GM19025 (cell line): ENCODE data around the gene RASGRF2.

Source experiments
- ATAC-seq: cut with Tn5 transposase; IDR thresholded peaks from one replicate; pipeline ENCODE4 v1.9.1; 2021; ENCODE audit warnings: mild to moderate bottlenecking, low read depth, moderate library complexity; ENCODE audit not compliant: unreplicated experiment

RASGRF2 gene

DNA sequence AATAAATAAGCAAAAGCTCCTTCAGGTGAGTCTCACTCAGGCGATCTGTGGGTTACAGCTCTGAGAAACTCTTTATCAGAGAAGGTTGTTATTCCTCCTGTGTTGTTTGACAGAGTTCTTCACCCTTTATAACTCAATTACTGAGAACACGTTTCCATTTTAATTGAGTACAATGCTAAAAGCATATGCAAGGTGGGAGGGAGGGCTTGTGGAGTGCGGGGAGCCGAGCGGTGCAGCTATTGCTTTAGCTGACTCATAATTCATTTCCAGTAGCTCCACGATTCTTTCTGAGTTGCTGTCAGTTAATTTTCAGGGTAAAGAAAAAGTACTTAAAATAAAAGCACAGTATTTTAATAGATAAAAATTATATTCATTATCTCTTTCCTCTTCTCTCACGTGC lies 168.3 kb downstream of the RASGRF2 start:
- no peak for ATAC-seq

GRCh38 chr5:81132381-81132780 lies 172.2 kb downstream of the RASGRF2 start:
- ATAC-seq: no peak

GRCh38 chr5:81134066-81134465 lies 173.9 kb downstream of the RASGRF2 start:
- no peak for ATAC-seq

GRCh38 chr5:81134566-81134965 lies 174.4 kb downstream of the RASGRF2 start:
- ATAC-seq: no peak

DNA sequence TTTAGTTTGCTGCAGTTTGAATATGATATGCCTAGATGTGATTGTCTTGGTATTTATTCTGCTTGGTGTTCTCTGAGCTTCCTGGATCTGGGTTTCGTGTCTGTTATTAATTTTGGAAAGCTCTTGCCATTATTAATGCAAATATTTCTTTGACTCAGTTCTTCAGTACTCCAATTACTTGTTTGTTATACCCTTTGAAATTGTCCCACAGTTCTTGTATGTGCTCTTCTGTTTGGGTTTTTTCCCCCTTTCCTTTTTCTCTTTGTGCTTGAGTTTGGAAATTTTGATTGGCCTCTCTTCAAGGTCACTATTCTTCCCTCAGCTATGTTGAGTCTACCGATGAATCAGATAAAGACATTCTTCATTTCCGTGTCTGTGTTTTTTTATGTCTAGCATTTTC lies 176.4 kb downstream of the RASGRF2 start:
- no peak for ATAC-seq

- ATAC-seq: no peak
These were observed 177.7 kb downstream of the RASGRF2 start for GRCh38 chr5:81137833-81138232.

DNA sequence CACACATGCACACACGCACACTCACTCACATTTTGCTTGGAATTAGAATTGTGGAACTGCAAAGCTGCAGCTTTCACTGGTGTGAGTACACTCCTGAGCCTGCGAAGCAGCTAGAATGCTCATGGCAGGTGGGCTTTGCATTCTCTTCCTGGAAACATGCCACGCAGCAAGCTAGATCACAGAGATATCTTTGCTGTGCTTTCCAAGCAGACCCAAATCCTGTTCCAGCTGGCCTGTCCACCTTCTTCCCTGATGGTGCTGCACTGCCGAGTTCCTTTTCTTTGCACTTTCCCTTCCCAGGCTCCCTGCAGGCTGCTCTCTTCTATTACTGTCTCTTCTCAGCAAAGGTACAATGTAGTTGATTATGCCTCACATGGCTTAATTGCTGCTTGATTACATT lies 180.3 kb downstream of the RASGRF2 start:
- ATAC-seq: no peak

DNA sequence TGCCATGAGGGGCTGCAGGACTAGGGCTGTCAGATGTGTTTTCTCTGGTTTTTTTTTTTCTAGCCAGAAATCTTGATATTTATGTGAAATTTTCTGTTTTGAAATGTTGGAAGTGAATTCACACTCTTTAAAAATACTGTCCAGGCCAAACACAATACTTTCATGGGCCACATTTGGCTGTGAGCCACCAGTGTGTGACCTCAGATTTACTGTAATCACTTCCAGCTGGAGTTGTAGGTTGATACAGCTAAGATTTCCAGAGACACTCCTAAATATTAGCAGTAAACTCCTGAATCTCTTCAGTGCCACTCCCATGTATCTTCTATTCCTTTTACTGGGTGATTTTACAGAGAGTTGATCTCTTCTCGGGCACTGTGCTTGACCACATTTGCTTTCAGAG lies 180.8 kb downstream of the RASGRF2 start:
- no peak for ATAC-seq

- no peak for ATAC-seq
These were observed 181.9 kb downstream of the RASGRF2 start for GRCh38 chr5:81142108-81142507.

GRCh38 chr5:81145329-81145935 lies 185.3 kb downstream of the RASGRF2 start:
- no peak for ATAC-seq

DNA sequence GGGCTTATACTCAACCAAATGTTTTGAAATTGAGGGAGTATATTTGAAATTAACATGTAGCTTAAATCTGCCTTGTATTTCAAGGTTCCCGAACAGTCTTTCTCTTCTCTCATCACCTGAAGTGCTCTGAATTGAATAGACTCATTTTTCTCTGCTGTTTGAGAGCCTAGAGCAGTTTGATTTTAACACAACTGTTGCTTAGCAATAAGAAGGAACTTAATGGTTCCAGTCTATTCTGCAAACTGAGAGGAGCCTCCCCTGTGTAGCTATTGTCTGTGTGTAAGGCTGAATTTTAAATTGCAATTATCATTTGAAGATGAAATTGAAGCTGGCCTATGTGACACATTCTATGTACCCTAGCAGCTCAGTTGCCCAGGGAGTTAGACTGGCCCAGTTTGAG lies 185.9 kb downstream of the RASGRF2 start:
- ATAC-seq: no peak

- ATAC-seq: no peak
These were observed 187.1 kb downstream of the RASGRF2 start for GRCh38 chr5:81147011-81147885.

DNA sequence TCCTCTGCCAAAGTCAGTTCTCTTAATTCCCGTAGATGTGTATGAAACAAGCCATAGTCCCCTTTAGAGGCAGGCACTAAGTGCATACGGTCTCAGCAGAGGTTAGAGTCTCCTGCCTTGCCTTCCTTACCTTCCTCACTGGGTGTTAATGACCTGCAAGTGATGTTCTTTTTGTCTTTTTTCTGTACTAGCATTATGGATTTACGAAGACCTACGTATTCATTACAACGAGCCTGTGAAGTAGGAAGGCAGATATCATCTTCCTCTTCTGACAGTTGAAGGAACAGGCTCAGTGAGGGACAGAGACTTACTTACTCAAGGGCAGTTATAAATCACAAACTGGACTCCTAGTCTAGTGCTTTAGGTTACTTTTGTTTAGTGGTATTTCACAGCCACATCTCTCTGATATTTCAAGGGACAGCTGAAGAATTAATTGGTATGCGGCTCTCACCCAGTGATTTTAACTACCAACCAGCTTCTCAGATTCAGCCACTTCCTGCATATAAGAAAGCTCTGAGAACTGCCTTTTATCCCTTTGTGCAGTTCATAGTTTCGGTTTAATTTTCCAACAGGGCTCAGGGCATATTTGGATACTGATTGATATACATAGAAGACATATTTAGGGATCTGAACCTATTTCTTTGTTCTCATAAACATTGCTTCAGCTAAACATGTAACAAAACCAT lies 187.9 kb downstream of the RASGRF2 start:
- ATAC-seq: no peak

GRCh38 chr5:81151546-81151945 lies 191.4 kb downstream of the RASGRF2 start:
- ATAC-seq: no peak

DNA sequence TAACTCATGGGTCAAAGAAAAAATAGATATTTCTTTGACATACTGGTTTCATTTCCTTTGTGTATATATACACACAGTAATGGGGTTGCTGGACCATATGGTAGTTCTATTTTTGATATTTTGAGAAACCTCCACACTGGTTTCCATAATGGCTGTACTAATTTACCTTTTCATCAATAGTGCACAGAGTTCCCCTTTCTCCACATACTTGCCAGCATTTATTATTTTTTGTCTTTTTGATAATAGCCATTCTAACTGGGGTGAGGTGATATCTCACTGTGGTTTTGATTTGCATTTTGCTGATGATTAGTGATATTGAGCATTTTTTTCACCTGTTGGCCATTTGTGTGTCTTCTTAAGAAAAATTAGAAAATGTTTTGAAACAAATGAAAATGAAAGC lies 194.6 kb downstream of the RASGRF2 start:
- ATAC-seq: no peak

DNA sequence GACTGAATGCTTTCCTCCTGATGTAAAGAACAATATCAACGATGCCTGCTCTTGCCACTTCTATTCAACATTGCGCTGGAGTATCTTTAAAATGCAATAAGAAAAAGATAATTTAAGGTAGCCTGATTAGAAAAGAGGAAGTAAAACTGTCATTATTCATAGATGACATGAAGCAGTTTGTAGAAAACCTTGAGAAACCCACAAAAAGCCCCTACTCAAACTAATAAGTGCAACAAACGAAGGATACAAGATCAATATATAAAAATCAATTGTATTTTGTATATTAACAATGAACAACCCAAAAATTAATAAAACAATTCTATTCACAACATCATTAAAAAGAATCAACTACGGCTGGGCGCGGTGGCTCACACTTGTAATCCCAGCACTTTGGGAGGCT lies 196.6 kb downstream of the RASGRF2 start:
- ATAC-seq: no peak

- no peak for ATAC-seq
These were observed 200.9 kb downstream of the RASGRF2 start for GRCh38 chr5:81161012-81161601.

DNA sequence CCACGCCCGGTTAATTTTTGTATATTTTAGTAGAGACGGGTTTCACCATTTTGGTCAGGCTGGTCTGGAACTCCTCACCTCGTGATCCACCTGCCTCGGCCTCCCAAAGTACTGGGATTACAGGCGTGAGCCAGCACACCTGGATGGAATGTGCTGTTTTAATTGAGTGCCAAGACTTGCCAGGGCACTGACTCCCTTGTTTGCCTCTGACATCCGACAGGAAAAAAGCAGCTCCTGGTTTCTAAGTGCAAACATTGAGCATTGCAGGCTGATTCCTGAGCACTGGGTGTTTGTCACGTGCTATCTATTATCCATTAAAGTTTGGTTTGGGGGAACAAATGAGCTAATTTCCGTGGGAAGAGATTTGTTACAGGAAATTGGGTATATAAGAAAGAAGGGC lies 202.3 kb downstream of the RASGRF2 start:
- no peak for ATAC-seq

DNA sequence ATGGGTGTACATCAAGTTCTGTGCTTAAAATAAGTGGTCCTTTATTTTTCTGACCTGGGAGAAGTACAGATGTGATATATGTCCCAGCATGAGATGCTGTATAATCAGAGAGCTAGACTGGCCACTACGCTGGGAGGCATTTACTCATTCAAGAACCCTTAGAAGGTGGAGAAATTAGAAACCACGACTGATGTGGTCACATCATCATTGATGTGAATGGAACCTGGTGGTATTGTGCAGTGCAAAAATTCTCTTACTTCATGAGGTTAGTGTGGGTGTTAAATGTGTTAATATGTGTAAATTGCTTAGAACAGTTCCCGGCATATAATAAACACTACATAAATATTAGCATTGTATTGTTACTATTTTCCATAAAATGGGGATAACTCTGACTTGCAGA lies 203.5 kb downstream of the RASGRF2 start:
- ATAC-seq: no peak

DNA sequence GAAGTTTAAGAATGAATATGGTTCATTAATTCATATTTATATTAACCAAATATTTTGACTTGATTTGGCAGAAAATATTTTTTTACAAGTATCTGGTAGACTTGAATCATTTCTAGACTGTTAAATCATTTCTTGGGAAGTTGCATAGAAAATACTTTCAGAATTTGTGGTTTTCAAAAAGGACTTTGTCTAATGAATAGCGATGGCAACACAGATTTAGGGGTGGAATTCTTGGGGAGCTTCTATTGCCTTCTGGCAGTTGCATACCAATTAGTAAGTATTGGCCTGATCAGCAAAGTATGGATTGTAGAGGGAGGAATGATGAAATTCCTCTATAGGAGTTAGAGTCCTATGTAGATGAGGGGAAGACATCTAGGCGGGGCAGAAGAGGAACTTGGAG lies 204.3 kb downstream of the RASGRF2 start:
- ATAC-seq: no peak

GRCh38 chr5:81164936-81165335 lies 204.8 kb downstream of the RASGRF2 start:
- no peak for ATAC-seq
